ENCODE measurements around the gene BUD23.

GRCh38 chr7:73683056-73683787 lies at the start of gene BUD23, which contains the start of gene DNAJC30:
- TF ChIP-seq POLR2A (IDR thresholded peaks at IDR 0.05) (no peak), CTCF (IDR thresholded peaks at IDR 0.05) (no peak)
